ENCODE measurements around the gene SARDH.

- TF ChIP-seq CTCF (IDR thresholded peaks at IDR 0.05), result no peak
- TF ChIP-seq POLR2A (IDR thresholded peaks at IDR 0.05), result no peak
These were observed 46.4 kb downstream of the SARDH start for GRCh38 chr9:133691626-133692363.
